ENCODE results near the gene NKX1-1.

DNA sequence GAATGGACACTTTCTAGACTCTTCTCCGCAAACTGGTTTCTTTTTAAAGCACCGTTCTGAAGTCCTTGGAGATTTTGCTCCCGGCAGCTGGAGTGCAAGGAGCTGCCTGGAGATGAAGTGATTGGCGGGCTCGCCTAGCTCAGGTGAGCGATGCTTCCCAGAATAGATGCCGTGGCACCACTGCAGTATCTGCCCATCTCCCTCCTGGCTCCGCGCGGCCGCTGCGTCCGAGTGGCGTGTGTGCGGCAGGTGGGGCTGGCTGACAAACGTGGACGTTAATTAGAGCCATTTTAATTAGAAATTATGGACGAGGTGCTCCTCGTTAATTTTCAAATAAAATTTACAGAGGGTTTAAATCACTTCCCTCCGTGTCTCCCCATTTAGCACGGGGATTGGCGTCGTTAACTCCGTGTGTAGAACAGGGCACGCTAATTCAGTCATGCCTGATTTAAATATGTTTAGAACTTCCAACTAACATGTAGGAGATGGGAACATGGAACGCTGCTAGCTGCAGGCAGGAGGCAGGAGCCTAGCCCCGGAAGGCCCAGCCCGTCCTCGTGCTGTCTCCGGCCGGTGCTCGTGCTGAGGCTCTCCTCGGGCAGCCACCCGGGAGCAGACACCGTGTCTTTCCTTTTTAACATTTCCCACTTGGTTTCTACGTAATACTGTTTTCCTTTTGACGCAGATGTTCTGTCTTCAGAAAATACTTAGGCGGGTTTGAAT is 47.7 kb downstream of the NKX1-1 start:
- TF ChIP-seq POLR2AphosphoS5 (IDR thresholded peaks at IDR 0.05) (no peak), POLR2A (IDR thresholded peaks at IDR 0.05) (no peak), EP300 (IDR thresholded peaks at IDR 0.05) (no peak)
- TF ChIP-seq, protein P1, sequence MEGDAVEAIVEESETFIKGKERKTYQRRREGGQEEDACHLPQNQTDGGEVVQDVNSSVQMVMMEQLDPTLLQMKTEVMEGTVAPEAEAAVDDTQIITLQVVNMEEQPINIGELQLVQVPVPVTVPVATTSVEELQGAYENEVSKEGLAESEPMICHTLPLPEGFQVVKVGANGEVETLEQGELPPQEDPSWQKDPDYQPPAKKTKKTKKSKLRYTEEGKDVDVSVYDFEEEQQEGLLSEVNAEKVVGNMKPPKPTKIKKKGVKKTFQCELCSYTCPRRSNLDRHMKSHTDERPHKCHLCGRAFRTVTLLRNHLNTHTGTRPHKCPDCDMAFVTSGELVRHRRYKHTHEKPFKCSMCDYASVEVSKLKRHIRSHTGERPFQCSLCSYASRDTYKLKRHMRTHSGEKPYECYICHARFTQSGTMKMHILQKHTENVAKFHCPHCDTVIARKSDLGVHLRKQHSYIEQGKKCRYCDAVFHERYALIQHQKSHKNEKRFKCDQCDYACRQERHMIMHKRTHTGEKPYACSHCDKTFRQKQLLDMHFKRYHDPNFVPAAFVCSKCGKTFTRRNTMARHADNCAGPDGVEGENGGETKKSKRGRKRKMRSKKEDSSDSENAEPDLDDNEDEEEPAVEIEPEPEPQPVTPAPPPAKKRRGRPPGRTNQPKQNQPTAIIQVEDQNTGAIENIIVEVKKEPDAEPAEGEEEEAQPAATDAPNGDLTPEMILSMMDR (IDR thresholded peaks at IDR 0.05): no peak

Data from suprapubic skin (tissue), 4 donors.